ENCODE data around the gene LIN52. TPM values are rescaled to one million over a fixed set of nuclear protein-coding genes. Genes with fewer than 3 reads are reported as not detected.
"Not testable (repeated sequence)": the region's sequence is repeated elsewhere in the genome, so short reads cannot be mapped to it uniquely, and the experiment has no call there.

LIN52 gene
- total RNA-seq, 1 donor from 2014 or later, result 8.7 TPM

DNA sequence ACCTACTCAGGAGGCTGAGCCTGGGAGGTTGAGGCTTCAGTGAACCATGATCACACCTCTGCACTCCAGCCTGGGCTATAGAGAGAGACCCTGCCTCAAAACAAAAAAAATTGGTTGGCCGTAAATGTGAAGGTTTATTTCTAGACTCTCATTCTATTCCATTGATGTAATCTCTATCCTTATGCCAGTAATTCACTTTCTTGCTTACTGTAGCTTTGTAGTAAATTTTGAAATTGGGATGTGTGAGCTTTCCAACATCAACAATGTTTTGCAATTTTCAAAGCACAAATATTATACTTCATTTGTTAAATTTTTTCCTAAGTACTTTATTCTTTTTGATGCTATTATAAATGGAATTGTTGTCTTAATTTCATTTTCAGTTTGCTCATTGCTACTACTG, 24.6 kb downstream of the LIN52 start:
- DNase-seq, result no peak
- TF ChIP-seq, protein P1, sequence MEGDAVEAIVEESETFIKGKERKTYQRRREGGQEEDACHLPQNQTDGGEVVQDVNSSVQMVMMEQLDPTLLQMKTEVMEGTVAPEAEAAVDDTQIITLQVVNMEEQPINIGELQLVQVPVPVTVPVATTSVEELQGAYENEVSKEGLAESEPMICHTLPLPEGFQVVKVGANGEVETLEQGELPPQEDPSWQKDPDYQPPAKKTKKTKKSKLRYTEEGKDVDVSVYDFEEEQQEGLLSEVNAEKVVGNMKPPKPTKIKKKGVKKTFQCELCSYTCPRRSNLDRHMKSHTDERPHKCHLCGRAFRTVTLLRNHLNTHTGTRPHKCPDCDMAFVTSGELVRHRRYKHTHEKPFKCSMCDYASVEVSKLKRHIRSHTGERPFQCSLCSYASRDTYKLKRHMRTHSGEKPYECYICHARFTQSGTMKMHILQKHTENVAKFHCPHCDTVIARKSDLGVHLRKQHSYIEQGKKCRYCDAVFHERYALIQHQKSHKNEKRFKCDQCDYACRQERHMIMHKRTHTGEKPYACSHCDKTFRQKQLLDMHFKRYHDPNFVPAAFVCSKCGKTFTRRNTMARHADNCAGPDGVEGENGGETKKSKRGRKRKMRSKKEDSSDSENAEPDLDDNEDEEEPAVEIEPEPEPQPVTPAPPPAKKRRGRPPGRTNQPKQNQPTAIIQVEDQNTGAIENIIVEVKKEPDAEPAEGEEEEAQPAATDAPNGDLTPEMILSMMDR (IDR thresholded peaks at IDR 0.05), result no peak
- H3K36me3 ChIP-seq, result peaks cover 9% of the 10 kb centered on the region
- H3K9me3 ChIP-seq, result no peaks in the 10 kb centered on the region
- H3K4me3 ChIP-seq, result no peak overlapping the region
- intact Hi-C loops (cut with DNase I), result no loop called here
- no peak overlapping the region for H3K27ac ChIP-seq
- no peak for ATAC-seq
- H3K4me1 ChIP-seq, result no peaks in the 10 kb centered on the region
- H3K27me3 ChIP-seq, result no peaks in the 10 kb centered on the region

GRCh38 chr14:74111395-74112216, 26.9 kb downstream of the LIN52 start:
- TF ChIP-seq, protein P1 (IDR thresholded peaks at IDR 0.05), result peak; percentile 62
- H3K27me3 ChIP-seq, DNase-seq, H3K4me1 ChIP-seq, H3K9me3 ChIP-seq, H3K4me3 ChIP-seq, H3K36me3 ChIP-seq, H3K27ac ChIP-seq: not testable (repeated sequence)
- ATAC-seq, result peak; percentile 86
- intact Hi-C loops (cut with DNase I), result loop anchor here (5.0 kb wide), 1 partner anchor 141 kb away; no protein-coding TSS in a partner anchor

- H3K4me1 ChIP-seq; intact Hi-C loops (cut with DNase I); ATAC-seq; H3K27me3 ChIP-seq; H3K36me3 ChIP-seq; H3K27ac ChIP-seq; DNase-seq; H3K4me3 ChIP-seq; H3K9me3 ChIP-seq: not testable (repeated sequence)
Observed at GRCh38 chr14:74125487-74125886, 40.7 kb downstream of the LIN52 start.

- TF ChIP-seq, protein P1 (IDR thresholded peaks at IDR 0.05), result no peak
- intact Hi-C loops (cut with DNase I), result no loop called here
Observed at GRCh38 chr14:74126315-74127013, 41.7 kb downstream of the LIN52 start.

GRCh38 chr14:74127634-74128033, 42.9 kb downstream of the LIN52 start:
- H3K36me3 ChIP-seq, result no peaks in the 10 kb centered on the region
- H3K4me3 ChIP-seq, result no peak overlapping the region
- no peak for DNase-seq
- no peaks in the 10 kb centered on the region for H3K9me3 ChIP-seq
- H3K27ac ChIP-seq, result no peak overlapping the region
- intact Hi-C loops (cut with DNase I), result no loop called here
- TF ChIP-seq, protein P1 (IDR thresholded peaks at IDR 0.05), result no peak
- H3K4me1 ChIP-seq, result no peaks in the 10 kb centered on the region
- H3K27me3 ChIP-seq, result no peaks in the 10 kb centered on the region
- no peak for ATAC-seq

More at GRCh38 chr14:74126315-74127013, 41.7 kb downstream of the LIN52 start:
- ATAC-seq (no peak), DNase-seq (no peak)
- H3K27ac ChIP-seq, result no peak overlapping the region
- H3K36me3 ChIP-seq, result no peaks in the 10 kb centered on the region
- H3K27me3 ChIP-seq, result no peaks in the 10 kb centered on the region
- H3K9me3 ChIP-seq, result no peaks in the 10 kb centered on the region
- H3K4me1 ChIP-seq, result no peaks in the 10 kb centered on the region
- no peak overlapping the region for H3K4me3 ChIP-seq

GRCh38 chr14:74133833-74134481, 49.2 kb downstream of the LIN52 start:
- H3K36me3 ChIP-seq, result no peaks in the 10 kb centered on the region
- peaks cover 11% of the 10 kb centered on the region for H3K4me1 ChIP-seq
- DNase-seq (no peak), ATAC-seq (peak; percentile 63)
- TF ChIP-seq, protein P1 (IDR thresholded peaks at IDR 0.05), result no peak
- H3K27me3 ChIP-seq, result no peaks in the 10 kb centered on the region
- H3K9me3 ChIP-seq, result no peaks in the 10 kb centered on the region
- H3K4me3 ChIP-seq, result no peak overlapping the region
- no peak overlapping the region for H3K27ac ChIP-seq
- intact Hi-C loops (cut with DNase I), result no loop called here

Measured in upper lobe of right lung (tissue), 1 donor.